ENCODE results near the gene NAB2.

NAB2 gene

DNA sequence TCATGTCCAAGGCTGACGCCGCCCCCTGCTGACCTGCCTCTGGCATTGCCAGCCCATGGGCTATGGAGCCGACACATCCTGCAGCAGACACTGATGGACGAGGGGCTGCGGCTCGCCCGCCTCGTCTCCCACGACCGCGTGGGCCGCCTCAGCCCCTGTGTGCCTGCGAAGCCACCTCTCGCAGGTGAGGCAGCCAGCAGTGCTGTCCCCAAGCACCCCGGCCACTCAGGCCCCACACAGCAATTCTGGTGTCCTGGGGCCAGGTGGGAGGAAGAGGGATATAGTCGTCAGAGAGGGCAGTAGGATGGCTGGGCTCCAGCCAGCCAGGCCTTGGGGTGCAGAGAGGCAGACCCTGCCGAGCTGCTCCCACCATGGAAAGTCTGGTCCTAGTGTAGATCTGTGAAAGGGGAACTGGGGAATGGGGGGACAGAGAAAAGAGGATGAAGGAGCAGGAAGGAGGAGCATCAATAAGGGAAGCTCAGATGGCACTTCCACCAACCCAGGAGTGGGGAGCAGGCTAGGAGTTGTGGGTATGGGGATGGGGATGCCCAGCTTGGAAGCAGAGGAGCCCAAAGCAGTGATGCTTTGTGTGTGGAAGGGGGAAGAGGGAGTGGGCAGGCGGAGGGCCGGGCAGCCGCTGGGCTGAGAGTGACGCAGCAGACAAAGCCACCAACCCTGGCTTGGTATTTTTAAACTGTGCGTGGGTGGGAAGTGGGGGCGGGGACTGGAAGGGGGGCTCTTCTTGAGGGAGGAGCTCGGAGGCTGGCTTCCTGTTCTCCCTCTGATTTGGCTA, 4.7 kb downstream of the NAB2 start:
- DNase-seq (ENCODE audit: low read depth in 2 of 2) = peak; percentile 79 to 80

DNA sequence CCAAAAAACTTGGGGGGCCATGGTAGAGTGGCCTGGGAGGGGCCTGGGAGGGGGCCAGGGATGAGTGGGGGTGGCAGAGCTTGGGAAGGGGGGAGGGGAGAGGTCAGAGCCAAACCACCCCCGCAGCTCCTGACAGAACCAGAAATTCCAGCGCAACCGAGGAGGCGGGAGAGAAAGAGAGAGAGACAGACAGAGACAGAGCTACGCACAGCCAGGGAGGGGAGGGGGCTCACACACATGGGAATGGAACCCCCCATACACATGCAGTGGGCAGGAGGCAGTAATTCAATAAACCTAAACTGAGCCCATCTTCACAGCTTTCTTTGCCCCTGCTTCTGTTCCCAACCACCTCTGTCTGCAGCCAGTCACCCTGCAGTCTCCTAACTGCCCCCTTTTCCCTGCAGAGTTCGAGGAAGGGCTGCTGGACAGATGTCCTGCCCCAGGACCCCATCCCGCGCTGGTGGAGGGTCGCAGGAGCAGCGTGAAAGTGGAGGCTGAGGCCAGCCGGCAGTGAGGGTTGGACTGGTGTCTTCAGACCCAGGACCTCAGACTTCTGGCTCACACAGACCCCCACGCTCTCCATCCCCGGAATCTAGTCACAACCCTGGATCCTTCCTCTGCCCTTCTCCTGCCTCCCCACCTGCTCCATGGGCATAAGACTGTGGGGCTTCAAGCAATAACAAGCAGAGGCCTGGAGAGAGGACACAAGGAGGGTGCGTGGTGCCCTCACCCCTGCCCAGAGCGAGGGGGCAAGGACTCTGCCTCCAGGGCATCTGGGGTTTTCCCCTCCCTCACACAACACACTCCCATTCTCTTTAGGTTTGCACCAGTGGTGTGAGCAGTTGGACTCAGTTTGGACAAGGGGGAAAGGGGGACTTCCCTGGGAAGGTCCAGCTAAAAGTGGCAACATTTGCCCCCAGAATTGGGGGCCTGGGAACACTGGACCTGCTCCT, 5.6 kb downstream of the NAB2 start:
- DNase-seq (ENCODE audit: low read depth in 2 of 2) = no peak

DNA sequence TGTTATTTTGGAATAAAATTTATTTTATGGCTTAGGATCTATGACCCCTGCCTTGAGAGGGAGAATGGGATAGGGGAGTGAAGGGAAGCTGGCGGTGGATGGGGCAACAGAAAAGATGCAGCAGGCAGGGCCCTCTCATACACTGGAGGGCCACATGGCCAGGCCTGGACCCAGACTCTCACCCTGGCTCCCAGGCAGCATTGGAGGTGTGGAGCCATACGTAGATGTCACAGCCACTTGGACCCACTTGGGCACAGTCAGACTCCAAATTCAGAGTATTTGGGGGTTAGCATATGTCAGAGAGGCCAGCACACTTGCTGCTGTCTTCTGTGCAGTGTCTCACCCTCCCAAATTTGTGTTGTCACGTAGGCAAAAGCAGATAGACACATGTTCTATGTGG, 6.5 kb downstream of the NAB2 start:
- DNase-seq (ENCODE audit: low read depth in 2 of 2) = no peak

DNA sequence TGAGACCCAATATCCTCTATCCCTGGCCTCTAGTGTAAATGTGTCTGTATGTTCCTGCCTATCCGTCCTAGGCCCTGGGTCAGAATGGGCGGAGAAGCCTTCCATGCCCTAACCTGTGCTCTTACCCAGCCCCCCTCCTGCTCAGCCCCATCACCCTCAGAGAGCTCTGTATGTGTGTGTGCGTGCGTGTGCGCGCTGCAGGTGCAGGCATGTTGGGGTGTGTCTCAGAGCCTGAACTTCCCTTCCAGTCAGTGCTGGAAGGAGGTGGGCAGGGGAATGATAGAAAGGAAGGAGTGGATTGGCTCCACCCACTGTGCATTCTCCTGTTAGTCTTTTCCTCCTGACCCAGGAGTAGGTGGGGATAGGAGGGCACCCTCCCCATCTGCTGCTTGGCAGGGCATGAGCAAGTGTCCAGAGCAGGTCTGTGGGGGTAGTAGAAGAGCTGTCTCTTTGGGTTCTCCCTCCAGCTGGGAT, 7.2 kb downstream of the NAB2 start:
- no peak for DNase-seq (ENCODE audit: low read depth in 2 of 2)

DNA sequence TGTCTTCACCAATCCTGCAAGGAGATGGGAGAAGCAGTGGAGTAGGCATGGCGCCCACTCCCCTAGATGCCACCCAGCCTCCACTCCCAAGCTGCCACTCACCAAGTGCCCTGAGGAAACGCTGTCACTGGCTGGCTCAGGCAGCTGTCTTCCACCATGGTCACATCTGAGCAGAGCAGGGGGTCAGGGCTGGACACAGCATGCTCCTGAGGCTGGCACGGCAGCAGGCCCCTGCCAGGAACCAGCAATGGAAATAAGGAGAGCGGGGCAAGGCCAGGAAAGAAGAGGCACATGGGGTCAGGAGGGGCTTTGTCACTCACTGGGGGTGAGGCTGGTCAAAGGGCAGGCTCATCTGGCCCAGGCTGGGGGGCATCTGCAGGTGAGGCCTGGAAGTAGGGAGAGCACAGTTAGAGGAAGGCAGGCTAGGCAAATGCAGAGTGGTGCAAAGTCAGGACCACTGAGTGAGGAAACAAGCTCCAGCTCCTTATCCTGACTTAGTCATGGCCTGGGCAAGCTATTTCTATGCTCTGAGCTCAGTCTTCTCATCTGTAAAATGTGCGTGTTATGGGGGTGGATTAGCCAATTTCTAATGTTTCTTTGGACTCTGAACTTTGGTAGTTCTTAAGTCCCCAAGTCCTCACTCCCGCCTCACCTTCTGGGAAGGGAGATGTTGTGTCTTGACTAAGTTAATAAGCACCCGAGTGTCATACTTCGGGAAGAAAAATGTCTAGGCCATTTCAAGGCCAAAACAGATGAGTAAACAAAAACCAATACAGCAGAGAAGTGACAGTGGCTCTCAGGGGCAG, 8.0 kb downstream of the NAB2 start:
- no peak for DNase-seq (ENCODE audit: low read depth in 2 of 2)

DNA sequence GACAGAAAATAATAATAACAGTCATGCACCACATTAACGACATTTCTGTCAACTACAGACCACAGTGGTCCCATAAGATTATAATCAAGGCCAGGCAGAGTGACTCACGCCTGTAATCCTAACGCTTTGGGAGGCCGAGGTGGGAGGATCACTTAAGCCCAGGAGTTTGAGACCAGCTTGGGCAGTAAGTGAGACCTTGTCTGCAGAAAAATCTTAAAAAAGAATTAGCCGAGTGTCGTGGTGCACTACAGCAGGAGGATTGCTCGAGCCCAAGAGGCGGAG, 8.6 kb downstream of the NAB2 start:
- no peak for DNase-seq (ENCODE audit: low read depth in 2 of 2)

DNA sequence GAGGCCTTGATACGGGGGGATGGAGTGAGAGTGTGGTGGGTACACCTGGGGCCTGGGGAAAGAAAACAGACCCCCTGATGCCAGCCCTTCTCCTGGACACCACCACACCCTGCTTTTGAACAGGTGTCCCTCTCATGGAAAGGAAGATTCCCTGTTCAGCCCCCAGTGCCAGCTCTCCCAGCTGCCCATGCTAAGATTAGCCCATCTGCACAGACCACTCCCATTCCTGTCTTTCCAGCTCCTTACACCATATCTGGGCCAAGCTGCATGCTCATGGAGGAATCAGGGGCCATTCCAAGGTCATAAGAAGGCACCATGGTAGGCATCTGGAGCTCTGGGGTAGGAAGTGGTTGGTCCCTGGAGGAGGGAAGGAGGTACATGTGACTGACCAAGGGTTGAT, 9.6 kb downstream of the NAB2 start:
- no peak for DNase-seq (ENCODE audit: low read depth in 2 of 2)

DNA sequence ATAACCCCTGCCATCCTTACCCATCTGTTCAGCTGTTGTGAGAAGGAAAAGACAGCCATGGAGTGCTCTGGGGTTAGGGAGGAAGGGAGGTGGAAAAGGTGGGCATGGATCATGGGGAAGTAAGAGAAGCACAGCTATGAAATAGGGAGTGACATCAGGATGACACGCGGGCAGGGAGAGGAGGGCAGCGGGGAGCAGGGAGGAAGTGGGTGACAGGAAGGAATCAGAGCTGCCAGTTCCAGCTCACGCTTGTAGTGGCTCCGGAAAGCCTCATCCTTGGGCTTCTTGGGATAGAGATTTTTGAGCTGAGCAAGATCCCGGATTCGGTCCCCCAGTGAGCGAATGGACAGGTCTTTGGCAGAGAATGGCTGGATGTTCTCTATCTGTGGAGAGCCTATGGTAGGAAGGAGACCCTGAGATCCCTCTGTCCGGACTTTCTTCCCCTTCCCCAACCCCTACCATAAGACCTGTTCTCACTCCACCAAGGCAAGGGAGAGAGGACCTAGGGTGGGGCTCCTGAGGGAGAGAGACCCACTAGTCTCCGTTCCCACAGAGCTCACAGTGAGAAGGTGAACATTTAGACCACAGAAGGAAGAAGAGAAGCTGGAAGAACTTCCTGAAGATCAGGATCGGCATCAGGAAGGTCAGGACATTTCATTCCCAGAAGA, 10.3 kb downstream of the NAB2 start:
- DNase-seq (ENCODE audit: low read depth in 2 of 2) = no peak

DNA sequence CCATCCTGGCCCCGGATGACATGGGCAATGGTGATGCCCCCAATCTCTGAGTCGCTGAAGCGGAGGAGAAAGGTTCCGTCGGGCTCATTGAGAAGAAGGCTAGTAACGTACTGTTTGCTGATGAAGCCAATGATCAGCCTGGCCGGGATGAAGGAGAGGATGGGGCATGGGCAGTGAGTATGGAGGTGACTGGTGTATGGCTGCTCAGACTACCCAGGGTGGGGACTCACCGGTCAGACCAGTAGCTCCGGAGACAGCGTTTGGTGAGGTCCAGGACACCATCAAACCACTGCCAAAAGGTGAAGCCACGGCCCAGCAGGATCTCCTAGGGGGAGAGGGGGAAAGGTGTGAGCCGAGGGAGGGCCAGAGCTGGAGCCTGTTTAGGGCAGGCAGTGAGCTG, 10.9 kb downstream of the NAB2 start:
- DNase-seq (ENCODE audit: low read depth in 2 of 2) = no peak

DNA sequence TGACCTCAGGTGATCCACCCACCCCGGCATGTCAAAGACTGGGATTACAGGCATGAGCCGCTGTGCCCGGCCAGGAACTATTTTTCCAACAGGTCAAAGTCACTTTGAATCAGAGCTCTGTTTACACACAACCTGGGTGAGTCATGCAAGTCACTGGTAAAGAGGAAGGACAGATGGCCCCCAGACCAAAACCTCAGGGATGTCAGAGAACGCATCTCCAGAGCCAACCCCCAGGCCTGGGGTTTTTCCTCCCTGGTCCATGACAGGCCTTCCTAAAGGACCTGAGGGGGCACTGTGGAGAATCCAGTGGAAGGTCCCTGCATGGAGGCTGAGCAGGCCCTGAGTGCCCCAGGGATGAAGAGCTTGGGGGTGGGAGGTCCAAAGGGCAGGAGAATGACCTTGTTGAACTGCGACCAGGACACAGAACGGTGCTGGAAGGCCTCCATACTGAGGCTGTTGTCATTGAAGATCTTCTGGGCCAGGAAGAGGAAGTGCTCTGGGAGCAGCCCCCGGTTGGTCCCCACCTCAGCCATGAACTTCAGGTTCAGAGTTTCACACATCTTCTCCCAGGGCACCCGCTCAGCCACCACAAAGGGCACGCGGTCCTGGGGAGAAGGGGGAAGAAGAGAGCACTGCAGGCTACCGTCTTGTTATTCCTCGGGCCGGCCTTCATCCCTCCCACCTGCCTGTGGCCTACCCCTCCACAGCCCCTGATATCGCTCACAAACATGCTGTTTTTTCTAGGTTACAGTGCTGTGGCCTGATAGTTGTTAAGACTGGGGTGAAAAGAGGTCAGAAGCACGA, 13.2 kb downstream of the NAB2 start:
- DNase-seq (ENCODE audit: low read depth in 2 of 2) = no peak

DNA sequence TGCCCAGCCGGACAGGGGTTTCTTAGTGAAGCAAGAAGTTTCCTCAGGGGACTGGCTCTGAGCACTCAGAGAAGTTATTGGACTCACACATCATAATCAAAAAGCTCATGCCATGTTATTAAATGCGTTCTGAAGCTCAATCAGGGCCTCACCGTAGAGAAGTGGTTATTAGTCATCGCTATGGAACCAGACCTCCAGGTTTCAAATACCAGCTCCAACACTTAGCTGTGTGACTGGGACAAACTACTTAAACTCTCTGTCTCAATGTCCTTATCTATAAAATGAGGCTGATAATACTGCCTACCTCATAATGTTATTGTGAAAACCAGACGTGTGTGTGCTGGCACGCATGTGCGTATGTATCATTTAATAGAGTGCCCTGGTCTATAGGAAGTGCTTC, 14.9 kb downstream of the NAB2 start:
- no peak for DNase-seq (ENCODE audit: low read depth in 2 of 2)

DNA sequence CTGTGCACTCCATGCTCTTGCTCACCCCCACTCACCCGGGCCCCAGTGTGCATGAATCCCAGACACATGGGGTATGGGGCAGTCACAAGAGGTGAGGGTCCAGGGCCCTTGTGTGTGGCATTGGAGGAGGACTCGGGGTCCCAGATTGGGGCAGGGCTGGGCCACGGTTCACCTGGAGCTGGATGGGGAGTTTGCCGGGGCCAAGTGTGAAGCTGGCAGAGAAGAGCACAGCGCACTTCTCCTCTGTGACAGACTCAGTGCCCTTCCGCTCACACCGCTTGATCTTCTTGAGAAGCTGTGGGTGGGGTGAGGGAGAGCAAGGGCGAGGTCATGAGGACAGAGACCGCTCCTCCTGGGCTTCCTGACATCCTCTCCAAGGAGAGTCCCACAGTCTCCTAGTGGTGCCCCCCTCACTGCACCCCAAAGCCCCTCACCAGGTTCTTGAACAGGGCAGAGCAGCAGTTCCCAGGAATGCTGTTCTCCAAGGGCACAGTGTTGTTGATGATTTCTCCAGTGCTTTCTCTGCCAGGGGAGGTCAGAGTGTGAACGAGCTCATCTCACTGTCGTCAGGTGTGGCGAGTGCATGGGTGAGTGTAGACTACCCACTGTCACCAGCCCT, 15.5 kb downstream of the NAB2 start:
- DNase-seq (ENCODE audit: low read depth in 2 of 2) = no peak

DNA sequence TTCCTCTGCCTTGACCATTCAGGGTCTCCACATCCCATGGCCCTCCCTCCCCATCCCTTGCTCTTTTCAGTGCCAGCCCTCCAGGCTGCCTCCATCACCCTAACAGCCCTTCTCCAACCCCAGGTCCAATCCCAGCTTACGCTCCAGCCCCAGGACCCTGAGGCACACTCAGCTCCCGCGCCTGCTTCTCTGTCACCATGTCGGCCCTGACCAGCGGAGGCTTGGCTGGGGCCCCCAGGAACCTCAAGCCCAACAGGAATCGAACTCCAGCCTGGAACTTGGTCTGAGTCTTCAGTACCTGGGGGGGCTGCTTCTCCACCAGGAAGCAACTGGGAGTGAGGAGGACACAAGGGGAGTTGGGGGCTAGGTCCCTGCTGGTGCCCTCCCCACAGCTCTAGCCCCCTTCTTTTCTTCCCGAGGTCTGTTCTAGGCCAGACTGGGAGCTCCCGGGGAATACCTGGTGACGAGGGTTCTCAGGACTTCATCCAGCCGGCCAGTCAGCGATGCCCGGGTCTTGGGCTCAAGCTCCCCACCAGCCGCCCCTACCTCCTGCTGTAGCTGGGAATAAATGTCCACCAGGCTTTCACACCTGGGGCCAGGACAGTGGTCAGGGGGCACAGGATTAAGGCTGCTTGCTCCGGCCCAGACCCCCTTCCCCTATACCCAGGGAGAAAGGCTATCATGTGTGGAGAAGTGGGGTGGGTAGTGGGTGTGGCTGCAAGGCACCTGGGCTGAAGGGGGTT, 16.3 kb downstream of the NAB2 start:
- no peak for DNase-seq (ENCODE audit: low read depth in 2 of 2)

DNA sequence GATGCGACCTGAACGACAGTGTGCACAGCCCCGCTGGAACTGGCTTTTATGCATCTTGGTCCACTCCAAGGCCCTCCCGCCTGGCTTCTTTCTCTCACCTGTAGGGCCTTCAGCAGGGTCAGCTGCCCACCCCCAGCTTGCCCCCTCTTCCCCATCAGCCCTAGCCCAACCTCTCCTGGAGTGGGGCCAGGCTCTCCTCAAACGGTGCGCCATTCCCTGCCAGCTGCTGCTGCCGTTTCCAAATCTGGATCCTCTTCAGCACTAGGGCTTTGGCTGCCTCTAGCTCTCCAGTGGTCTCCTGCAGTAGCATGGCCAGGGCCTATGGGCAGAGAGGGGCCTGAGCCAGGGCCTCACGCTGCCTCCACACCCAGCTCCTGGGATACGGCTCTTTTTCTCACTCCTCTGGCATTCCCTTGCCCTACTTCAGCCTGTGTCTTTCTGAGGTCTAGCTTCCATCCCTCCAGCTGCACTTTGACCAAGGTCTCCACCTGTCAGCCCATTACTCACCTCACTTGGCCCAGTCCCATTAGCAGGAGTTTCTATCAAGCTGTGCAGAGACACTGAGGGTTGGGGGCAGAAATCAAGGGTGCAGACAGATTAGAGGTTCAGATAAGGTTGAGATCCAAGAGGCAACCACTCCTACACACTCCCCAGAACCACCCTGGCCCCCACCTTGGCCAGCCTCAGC, 17.3 kb downstream of the NAB2 start:
- DNase-seq (ENCODE audit: low read depth in 2 of 2) = no peak

DNA sequence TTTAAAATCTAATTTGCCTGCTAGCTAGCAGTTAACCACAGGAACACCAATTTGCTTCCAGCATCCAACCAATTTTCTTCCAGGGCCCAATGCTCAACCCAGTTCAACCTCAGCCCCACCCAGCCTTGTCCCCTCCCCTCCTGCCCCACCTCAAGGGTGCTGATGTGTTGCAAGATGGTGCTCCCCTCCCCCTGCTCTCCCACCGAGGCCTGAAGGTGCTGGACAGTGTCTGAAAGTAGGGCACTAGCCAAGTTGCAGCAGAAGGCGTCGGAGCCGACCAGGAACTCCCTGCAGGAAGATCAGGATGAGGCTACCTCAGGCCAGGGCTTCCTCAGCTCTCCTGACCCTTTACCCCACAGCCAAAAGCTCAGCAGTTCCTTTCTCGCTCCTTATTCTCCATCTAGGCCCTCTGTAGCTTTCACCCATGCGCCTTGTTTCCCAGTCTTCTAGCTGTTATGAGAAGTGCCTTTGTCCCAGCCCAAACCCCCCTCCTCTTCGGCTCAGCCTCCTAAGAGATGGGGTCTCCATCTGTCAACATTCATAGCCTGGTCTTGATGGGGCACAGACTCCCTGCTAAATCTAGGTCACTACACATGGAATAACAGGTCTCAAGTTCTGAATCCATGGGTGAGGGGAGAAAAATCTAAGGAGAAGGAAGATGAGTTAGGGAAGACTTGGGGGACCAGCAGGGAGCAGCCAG, 18.7 kb downstream of the NAB2 start:
- no peak for DNase-seq (ENCODE audit: low read depth in 2 of 2)

DNA sequence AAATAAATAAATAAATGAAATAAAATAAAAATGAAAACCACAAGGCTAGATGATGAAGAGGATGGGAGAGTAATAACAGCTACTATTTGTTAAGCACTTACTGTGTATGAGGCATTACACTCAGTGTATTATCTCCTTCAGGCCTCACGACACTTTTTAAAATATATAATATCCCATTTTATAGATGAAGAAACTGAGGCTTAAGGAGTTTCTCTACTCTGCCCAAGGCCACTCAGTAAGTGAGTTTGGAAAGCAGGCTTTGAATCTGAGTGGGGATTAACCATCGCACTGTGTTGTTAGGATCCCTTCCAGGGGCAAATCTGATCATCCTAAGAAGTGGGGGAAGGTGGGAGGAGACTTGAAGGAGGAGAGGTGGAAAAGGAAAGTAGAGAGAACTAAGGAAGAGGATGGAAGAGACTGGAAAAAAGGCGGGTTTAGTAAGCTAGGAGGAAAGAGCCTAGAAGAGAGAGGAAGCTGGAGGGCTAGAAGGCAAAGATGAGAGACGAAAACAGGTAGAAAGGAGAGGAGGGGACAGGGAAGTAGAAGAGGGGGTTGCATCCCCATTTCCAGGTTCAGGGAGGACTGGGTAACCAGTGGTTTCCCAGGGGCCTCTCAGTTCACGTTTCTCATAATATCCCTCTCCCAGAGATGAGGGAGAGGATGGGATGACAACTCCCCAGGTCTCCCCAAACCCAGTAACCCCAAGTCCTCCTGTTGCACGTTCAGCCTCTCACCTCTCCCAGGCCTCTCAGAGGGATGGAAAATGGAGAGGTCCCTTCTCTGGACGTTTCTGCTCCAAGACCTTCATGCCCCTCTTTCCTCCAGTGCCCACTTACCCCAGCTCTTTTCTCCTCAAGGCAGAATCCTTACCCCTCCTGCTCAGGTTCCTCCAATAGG, 20.5 kb downstream of the NAB2 start:
- DNase-seq (ENCODE audit: low read depth in 2 of 2) = no peak

Measured in stimulated activated CD8-positive, alpha-beta memory T cell treated with anti-CD3 and anti-CD28 coated beads, Interleukin-7, amount 100 ng/mL, for 4 hours (primary cell).